HepG2 (cell line): Measurements from ENCODE around the gene ASXL1. TPM values are rescaled to one million over a fixed set of nuclear protein-coding genes. Genes with fewer than 3 reads are reported as not detected.

Experiments
- AHDC1 ChIP-seq: sonication (generic); formaldehyde crosslinking; IDR thresholded peaks from 2 replicates; pipeline ENCODE4 v1.5.1; 2020; ENCODE audit warnings: mild to moderate bottlenecking, missing genetic modification reagents, borderline replicate concordance
- BCL6 ChIP-seq: IDR thresholded peaks from 2 replicates; pipeline ENCODE4 v1.6.1; 2016; ENCODE audit warnings: missing genetic modification reagents, missing compliant biosample characterization
- CBX1 ChIP-seq: IDR thresholded peaks from one replicate; pipeline ENCODE4 v1.6.1; 2016; ENCODE audit warnings: antibody characterized with exemption, low read depth
- EZH2 ChIP-seq: conservative IDR thresholded peaks from 2 replicates; pipeline ENCODE4 v1.6.1; 2012; ENCODE audit warnings: mild to moderate bottlenecking, low read depth, low read length, moderate library complexity
- FOXJ3 ChIP-seq: sonication (generic); formaldehyde crosslinking; IDR thresholded peaks from 2 replicates; pipeline ENCODE4 v1.4.0; 2020; ENCODE audit warnings: missing genetic modification reagents, mild to moderate bottlenecking, borderline replicate concordance
- FOXM1 ChIP-seq: sonication (generic); formaldehyde crosslinking; IDR thresholded peaks from 2 replicates; pipeline ENCODE4 v1.5.0; 2020; ENCODE audit warnings: missing genetic modification reagents
- HOXA3 ChIP-seq: sonication (generic); formaldehyde crosslinking; IDR thresholded peaks from 2 replicates; pipeline ENCODE4 v1.5.0; 2020; ENCODE audit warnings: missing genetic modification reagents
- JUNB ChIP-seq: sonication (generic); formaldehyde crosslinking; IDR thresholded peaks from 2 replicates; pipeline ENCODE4 v1.8.0; 2022; ENCODE audit warnings: missing genetic modification reagents, mild to moderate bottlenecking, borderline replicate concordance
- JUND ChIP-seq: sonication (generic); formaldehyde crosslinking; IDR thresholded peaks from 2 replicates; pipeline ENCODE4 v1.8.0; 2022; ENCODE audit warnings: mild to moderate bottlenecking, missing genetic modification reagents
- KDM5A ChIP-seq: fragments of 200-600 bp; sonication (generic); IDR thresholded peaks from 2 replicates; pipeline ENCODE4 v1.7.0; 2018; ENCODE audit warnings: antibody characterized with exemption, mild to moderate bottlenecking, low read length, borderline replicate concordance
- KMT2A ChIP-seq: sonication (generic); formaldehyde crosslinking; IDR thresholded peaks from 2 replicates; pipeline ENCODE4 v1.4.0; 2020; ENCODE audit warnings: missing genetic modification reagents
- MAFF ChIP-seq: IDR thresholded peaks from 2 replicates; pipeline ENCODE4 v1.6.1; 2011; ENCODE audit warnings: low read depth, low read length, improper control_type of control experiment
- MYC ChIP-seq: sonication (generic); formaldehyde crosslinking; IDR thresholded peaks from 2 replicates; pipeline ENCODE4 v1.9.0; 2021; ENCODE audit warnings: missing genetic modification reagents, borderline replicate concordance
- RXRA ChIP-seq: sonication (generic); formaldehyde crosslinking; IDR thresholded peaks from 2 replicates; pipeline ENCODE4 v1.5.1; 2020; ENCODE audit warnings: missing genetic modification reagents
- SIX1 ChIP-seq: sonication (generic); formaldehyde crosslinking; IDR thresholded peaks from 2 replicates; pipeline ENCODE4 v1.4.0; 2020; ENCODE audit warnings: missing genetic modification reagents, borderline replicate concordance
- TARDBP ChIP-seq: sonication (generic); formaldehyde crosslinking; IDR thresholded peaks from 2 replicates; pipeline ENCODE4 v1.8.0; 2022; ENCODE audit warnings: mild to moderate bottlenecking, missing genetic modification reagents
- ZBTB26 ChIP-seq: IDR thresholded peaks from 2 replicates; pipeline ENCODE4 v1.6.1; 2016; ENCODE audit warnings: missing compliant biosample characterization, missing genetic modification reagents, borderline replicate concordance
- ZBTB7A ChIP-seq: sonication (generic); formaldehyde crosslinking; IDR thresholded peaks from 2 replicates; pipeline ENCODE4 v1.8.0; 2022; ENCODE audit warnings: mild to moderate bottlenecking, missing genetic modification reagents
- ZMYM2 ChIP-seq: sonication (generic); formaldehyde crosslinking; IDR thresholded peaks from 2 replicates; pipeline ENCODE4 v1.8.0; 2022; ENCODE audit warnings: mild to moderate bottlenecking, missing genetic modification reagents
- ZNF564 ChIP-seq: sonication (generic); formaldehyde crosslinking; IDR thresholded peaks from 2 replicates; pipeline ENCODE4 v1.8.1; 2023; ENCODE audit warnings: mild to moderate bottlenecking, missing genetic modification reagents
- ZNF660 ChIP-seq: sonication (generic); formaldehyde crosslinking; IDR thresholded peaks from 2 replicates; pipeline ENCODE4 v1.5.1; 2020; ENCODE audit warnings: mild to moderate bottlenecking, low read depth, missing genetic modification reagents, borderline replicate concordance
- ZNF740 ChIP-seq: sonication (generic); formaldehyde crosslinking; IDR thresholded peaks from 2 replicates; pipeline ENCODE4 v1.4.0; 2020; ENCODE audit warnings: missing genetic modification reagents
- ZNF792 ChIP-seq: IDR thresholded peaks from 2 replicates; pipeline ENCODE4 v1.6.1; 2016
- ZNF800 ChIP-seq: sonication (generic); formaldehyde crosslinking; IDR thresholded peaks from 2 replicates; pipeline ENCODE4 v1.4.0; 2020; ENCODE audit warnings: missing genetic modification reagents
- polyA plus RNA-seq, 8 experiments: library from polyadenylated mRNA; depleted of rRNA in 3 of 8; stranded (reverse) in 7 of 8; unstranded in 1 of 8; fragments of >200 nt; fragmentation: Illumina TruSeq in 4 of 8; extraction: Trizol in 4 of 8; gene quantifications; 2 replicates each; pipeline versions ENCODE4 v1.2.1 to v1.2.3, GENCODE V29; 2011 to 2016; ENCODE audit warnings: low read depth in 4 of 8, missing spikeins in 1 of 8, mixed read lengths in 1 of 8; ENCODE audit not compliant: insufficient read depth in 1 of 8
- total RNA-seq, 5 experiments: library from RNA; depleted of rRNA; stranded (reverse); fragments of >200 nt; fragmentation: Illumina TruSeq; extraction: Trizol; gene quantifications; 2 replicates each; pipeline ENCODE4 v1.2.3, GENCODE V29; 2016; ENCODE audit warnings: low read depth in 1 of 5

The ASXL1 gene
- total and polyA plus RNA-seq, 2 of the 13 experiments (the other 11 are each of a cell fraction or from before 2014, with no cell fraction given) = 62.1 to 74.8 TPM

- TF ChIP-seq ZNF800 (CRISPR knock-in tag) (no peak), ZNF792 (CRISPR knock-in tag) (no peak), KDM5A (peak; percentile 11; the same call in 1 of the 2 replicates), JUNB (no peak), BCL6 (CRISPR knock-in tag) (no peak), MYC (CRISPR knock-in tag) (no peak), ZNF660 (CRISPR knock-in tag) (peak; percentile 63; the same call in 1 of the 2 replicates), ZNF564 (no peak), TARDBP (CRISPR knock-in tag) (no peak), SIX1 (no peak), AHDC1 (no peak; the same call in 1 of the 2 replicates), ZBTB7A (CRISPR knock-in tag) (no peak), FOXM1 (no peak), HOXA3 (no peak), FOXJ3 (CRISPR knock-in tag) (no peak), CBX1 (no peak), RXRA (CRISPR knock-in tag) (no peak), KMT2A (no peak; the same call in 1 of the 2 replicates), ZBTB26 (no peak; the same call in 1 of the 2 replicates), EZH2 (no peak), JUND (CRISPR knock-in tag) (no peak), ZMYM2 (CRISPR knock-in tag) (peak; percentile 36; the same call in 1 of the 2 replicates), ZNF740 (CRISPR knock-in tag) (no peak), MAFF (0 out of 2 replicates have a peak, but pooled peaks have one; percentile 1)
Observed at GRCh38 chr20:32357375-32357868, 709 bp upstream of the ASXL1 start (continued).
